ENCODE results near the gene SNX24.

GRCh38 chr5:122880170-122880689 is 34.8 kb downstream of the SNX24 start:
- TF ChIP-seq POLR2A (IDR thresholded peaks at IDR 0.05) (no peak), CTCF (IDR thresholded peaks at IDR 0.05) (no peak), EP300 (IDR thresholded peaks at IDR 0.05) (no peak), POLR2AphosphoS5 (IDR thresholded peaks at IDR 0.05) (no peak)
